GM06990 (cell line): ENCODE results near the gene CXCR5.

Experiments used
- DNase-seq: peaks from one replicate; pipeline ENCODE4 v3.0.0-alpha.2; 2011; ENCODE audit not compliant: insufficient read length; ENCODE audit errors: extremely low read depth
- H3K27me3 ChIP-seq: replicated peaks from 2 replicates; pipeline ENCODE4 v1.6.0; 2011; ENCODE audit warnings: low read length; ENCODE audit not compliant: control insufficient read depth, insufficient read depth
- H3K36me3 ChIP-seq: 2 replicates; pipeline ENCODE4 v1.5.1; 2011; ENCODE audit warnings: low read length; ENCODE audit not compliant: control insufficient read depth, insufficient read depth
- H3K4me3 ChIP-seq: replicated peaks from 2 replicates; pipeline ENCODE4 v1.5.1; 2011; ENCODE audit warnings: low read depth, mild to moderate bottlenecking, control low read depth, low read length
- TF ChIP-seq, protein P1 (sequence below): IDR thresholded peaks from 2 replicates; pipeline ENCODE4 v1.5.1; 2011; ENCODE audit warnings: low read length, control low read depth, mild to moderate bottlenecking, inconsistent platforms; ENCODE audit not compliant: insufficient read depth, poor library complexity, severe bottlenecking

The CXCR5 gene

GRCh38 chr11:118900535-118901384 is 17.1 kb downstream of the CXCR5 start:
- no peak overlapping the region for H3K4me3 ChIP-seq
- no peak for DNase-seq
- no peaks in the 10 kb centered on the region for H3K27me3 ChIP-seq
- H3K36me3 ChIP-seq = peaks cover 9% of the 10 kb centered on the region
- TF ChIP-seq, protein P1, sequence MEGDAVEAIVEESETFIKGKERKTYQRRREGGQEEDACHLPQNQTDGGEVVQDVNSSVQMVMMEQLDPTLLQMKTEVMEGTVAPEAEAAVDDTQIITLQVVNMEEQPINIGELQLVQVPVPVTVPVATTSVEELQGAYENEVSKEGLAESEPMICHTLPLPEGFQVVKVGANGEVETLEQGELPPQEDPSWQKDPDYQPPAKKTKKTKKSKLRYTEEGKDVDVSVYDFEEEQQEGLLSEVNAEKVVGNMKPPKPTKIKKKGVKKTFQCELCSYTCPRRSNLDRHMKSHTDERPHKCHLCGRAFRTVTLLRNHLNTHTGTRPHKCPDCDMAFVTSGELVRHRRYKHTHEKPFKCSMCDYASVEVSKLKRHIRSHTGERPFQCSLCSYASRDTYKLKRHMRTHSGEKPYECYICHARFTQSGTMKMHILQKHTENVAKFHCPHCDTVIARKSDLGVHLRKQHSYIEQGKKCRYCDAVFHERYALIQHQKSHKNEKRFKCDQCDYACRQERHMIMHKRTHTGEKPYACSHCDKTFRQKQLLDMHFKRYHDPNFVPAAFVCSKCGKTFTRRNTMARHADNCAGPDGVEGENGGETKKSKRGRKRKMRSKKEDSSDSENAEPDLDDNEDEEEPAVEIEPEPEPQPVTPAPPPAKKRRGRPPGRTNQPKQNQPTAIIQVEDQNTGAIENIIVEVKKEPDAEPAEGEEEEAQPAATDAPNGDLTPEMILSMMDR = no peak

DNA sequence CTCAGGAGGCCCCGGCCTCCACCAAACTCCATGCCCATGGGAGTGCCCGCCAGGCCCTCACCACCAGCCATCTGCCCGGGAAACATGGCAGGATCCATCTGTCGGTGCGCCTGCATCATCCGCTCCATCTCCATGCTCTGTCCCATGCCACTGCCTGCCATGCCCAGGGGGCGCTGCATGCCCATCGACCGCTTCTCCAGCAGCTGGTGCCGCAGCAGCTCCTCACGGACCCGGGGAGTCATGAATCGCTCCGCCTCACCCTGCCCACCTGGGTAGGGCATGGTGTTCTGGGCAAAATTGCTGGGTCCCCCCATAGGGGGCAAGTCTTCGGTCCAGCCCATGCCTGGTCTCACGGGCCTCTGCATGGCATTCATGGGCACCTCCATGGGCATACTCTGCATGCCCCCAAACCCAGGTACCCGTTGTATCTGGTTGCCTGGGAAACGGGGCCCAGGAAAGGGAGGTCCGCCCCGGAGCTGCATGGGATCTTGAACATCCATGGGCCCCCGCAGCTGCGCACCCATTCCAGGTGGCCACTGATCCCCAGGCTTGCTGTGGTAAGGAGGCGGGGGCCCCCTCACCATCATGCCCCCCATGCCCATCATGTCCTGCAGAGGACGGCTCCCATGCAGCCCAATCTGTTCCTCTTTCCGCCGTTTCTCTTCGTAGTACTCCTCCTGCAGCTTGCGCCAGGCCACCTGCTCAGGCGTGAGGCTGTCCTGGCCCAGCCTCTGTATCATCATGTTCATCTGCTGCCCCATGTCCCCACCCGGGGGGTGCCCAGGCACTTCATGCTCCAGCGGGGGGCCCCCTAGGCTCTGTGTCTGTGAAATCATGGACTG is 18.0 kb downstream of the CXCR5 start:
- no peak for DNase-seq
- Histone ChIP-seq H3K36me3 (peaks cover 9% of the 10 kb centered on the region), H3K27me3 (no peaks in the 10 kb centered on the region), H3K4me3 (no peak overlapping the region)
- TF ChIP-seq, protein P1 = peak; percentile 11

DNA sequence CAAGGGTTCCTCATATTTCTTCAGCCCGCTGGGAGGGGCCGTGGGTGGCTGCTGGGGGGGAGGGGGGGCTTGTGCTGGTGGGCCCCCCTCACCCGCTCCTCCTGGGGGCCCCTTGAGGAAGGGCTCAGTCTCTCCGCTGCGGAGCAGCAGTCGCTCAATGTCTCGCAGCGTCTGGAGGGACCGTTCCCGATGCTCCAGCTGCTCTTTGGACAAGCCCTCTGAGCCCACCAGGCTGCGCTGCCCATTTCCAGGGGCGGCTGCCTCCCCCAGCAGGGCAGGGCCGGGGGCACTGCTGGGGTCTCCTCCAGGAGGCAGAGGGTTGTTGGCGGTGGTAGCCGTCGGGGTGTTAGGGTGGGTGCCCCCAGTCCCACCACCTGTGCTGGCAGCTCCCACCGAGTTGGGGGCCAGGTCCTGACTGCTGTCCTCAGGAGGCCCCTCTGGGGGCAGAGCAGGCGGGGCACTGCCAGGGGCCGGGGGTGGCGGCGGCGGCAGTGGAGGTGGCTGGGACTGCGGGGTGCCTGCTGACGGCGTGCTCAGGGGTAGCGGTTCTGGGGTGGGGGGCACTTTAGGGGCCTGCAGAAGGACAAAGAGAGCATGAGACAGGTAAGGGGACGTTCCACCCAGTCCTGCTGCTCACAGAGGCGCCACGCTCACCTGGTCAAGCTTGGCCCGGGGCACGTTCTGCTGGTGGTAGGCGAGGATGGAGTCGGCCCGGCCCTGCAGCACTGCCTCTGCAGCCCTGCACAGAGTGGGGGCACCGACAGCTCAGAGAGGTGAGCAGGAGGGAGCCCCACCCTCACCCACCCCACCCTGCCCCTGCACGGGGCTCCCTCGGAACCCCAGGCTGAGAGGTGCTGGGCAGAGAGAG is 18.9 kb downstream of the CXCR5 start:
- H3K27me3 ChIP-seq = no peaks in the 10 kb centered on the region
- TF ChIP-seq, protein P1 = no peak
- no peak for DNase-seq
- no peak overlapping the region for H3K4me3 ChIP-seq
- peaks cover 9% of the 10 kb centered on the region for H3K36me3 ChIP-seq

DNA sequence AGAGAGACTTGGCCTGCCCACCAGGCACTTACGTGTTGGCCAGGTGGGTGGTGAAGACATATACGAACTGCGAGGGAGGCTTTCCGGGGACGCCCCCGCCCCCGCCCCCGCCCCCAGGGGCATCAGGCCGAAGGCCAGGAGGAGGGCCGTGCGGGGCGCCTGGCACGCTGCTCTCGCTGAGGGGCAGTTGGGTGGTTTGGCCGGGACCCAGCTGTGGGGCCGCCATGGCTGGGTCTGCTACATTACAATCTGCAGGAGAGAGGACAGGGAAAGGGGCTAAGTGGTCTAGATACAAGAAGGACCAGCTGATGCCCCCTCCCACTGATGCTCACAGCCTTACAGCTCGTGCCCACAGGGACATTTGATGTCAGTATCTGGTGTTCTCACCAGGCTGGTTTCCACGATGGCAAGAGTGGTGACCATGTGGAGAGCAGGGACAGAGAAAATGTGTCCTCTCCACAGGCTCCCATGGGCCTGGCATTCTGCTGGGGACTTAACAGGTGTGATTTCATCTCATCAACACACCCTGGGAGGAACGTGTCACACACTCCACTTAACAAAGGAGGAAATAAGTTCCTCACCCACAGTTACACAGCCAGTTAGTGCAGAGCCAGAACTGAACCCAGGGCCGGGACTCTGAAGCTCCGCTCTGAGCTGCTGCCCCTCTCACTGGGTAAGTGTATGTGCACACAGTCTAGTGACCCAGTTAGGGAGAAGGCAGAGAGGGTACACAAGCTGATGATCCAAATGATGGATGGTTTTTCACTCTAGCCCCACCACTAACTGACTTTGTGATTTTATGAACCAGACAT is 19.7 kb downstream of the CXCR5 start:
- H3K27me3 ChIP-seq = no peaks in the 10 kb centered on the region
- peaks cover 10% of the 10 kb centered on the region for H3K36me3 ChIP-seq
- TF ChIP-seq, protein P1 = no peak
- no peak for DNase-seq
- no peak overlapping the region for H3K4me3 ChIP-seq
